Omental fat pad (tissue), 4 donors: Measurements from ENCODE around the gene PSPN. TPM values are rescaled to one million over a fixed set of nuclear protein-coding genes. Genes with fewer than 3 reads are reported as not detected.

Experiments used
- ATAC-seq: fragments of 150-250 bp; one replicate; pipeline ENCODE4 v1.9.1; 2016; ENCODE audit warnings: mild to moderate bottlenecking, moderate library complexity; ENCODE audit not compliant: low FRiP score
- DNase-seq: peaks from one replicate; pipeline ENCODE4 v3.0.0-alpha.2; 2019; ENCODE audit warnings: low spot score
- total RNA-seq, 4 donors: library from RNA; depleted of rRNA; stranded (reverse); fragments of >200 nt; gene quantifications; one replicate each; pipeline ENCODE4 v1.1.0, GENCODE V29; 2016
- TF ChIP-seq, protein P1 (sequence below), 3 donors: fragments of 450-650 bp; IDR thresholded peaks; one replicate each; pipeline ENCODE4 v1.5.1; 2016 to 2017; ENCODE audit warnings: antibody characterized with exemption in 3 of 3, mild to moderate bottlenecking in 3 of 3, moderate library complexity in 2 of 3

Gene PSPN
- total RNA-seq, 4 donors from 2014 or later: 0.47 to 1.0 (median 0.65) TPM

DNA sequence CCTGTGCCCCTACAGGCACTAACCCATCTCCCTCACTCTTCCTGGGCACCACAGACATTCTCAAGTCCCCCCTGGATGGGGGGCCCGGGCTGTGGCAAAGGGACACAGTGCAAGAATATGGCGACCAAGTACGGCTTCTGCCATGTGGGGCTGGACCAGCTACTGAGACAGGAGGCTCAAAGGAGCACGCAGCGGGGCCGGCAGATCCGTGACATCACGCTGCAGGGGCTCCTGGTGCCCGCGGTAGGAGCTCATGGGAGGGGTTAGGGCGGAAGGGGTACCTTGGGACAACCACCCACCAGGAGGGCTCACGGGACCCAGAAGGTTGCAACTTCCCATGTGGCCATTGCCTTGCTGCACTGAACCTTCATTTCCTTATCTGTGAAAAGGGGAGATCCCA, 20.6 kb upstream of the PSPN start:
- TF ChIP-seq, protein P1, sequence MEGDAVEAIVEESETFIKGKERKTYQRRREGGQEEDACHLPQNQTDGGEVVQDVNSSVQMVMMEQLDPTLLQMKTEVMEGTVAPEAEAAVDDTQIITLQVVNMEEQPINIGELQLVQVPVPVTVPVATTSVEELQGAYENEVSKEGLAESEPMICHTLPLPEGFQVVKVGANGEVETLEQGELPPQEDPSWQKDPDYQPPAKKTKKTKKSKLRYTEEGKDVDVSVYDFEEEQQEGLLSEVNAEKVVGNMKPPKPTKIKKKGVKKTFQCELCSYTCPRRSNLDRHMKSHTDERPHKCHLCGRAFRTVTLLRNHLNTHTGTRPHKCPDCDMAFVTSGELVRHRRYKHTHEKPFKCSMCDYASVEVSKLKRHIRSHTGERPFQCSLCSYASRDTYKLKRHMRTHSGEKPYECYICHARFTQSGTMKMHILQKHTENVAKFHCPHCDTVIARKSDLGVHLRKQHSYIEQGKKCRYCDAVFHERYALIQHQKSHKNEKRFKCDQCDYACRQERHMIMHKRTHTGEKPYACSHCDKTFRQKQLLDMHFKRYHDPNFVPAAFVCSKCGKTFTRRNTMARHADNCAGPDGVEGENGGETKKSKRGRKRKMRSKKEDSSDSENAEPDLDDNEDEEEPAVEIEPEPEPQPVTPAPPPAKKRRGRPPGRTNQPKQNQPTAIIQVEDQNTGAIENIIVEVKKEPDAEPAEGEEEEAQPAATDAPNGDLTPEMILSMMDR (IDR thresholded peaks at IDR 0.05): no peak
- DNase-seq: no peak
- ATAC-seq: no peak

DNA sequence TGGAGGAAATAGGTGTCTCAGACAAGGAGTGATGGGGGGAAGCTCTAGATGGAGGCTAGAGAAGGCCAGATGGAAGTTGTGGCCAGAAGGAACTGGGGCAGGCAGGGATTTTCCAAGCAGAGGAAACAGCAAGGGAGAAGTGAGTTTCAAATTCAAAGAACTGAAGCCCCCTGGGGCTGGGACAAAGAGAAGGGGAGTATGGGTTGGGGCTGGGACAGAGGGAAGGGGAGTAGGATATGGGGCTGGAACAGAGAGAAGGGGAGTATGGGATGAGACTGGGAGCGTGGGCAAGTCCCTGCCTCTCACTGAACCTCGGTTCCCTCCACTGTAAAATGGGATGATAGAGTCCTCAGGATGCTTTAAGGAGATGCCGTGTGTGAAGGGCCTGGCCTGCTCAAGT, 19.1 kb upstream of the PSPN start:
- TF ChIP-seq, protein P1 (IDR thresholded peaks at IDR 0.05): no peak
- ATAC-seq: no peak
- DNase-seq: no peak

DNA sequence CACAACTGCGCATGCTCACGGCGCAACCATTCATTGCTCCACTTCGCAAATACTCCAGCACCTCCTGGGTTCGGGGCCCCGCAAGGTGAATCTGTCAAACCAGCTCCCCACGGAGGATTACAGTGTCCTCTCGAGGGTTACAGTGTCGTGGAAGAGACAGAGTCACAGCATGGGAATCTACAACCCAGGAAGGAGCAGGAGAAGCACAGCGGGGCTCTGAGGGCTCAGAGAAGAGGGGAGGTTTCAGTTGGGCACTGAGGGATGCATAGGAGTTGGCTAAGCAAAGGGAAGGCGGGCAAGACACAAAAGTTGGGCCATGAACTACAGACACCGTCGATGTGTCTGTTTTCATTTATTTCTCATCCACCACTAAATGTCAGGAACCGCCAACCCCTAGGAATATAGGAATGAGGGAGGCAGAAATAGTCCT, 18.3 kb upstream of the PSPN start:
- TF ChIP-seq, protein P1 (IDR thresholded peaks at IDR 0.05): no peak
- DNase-seq (no peak), ATAC-seq (no peak)

DNA sequence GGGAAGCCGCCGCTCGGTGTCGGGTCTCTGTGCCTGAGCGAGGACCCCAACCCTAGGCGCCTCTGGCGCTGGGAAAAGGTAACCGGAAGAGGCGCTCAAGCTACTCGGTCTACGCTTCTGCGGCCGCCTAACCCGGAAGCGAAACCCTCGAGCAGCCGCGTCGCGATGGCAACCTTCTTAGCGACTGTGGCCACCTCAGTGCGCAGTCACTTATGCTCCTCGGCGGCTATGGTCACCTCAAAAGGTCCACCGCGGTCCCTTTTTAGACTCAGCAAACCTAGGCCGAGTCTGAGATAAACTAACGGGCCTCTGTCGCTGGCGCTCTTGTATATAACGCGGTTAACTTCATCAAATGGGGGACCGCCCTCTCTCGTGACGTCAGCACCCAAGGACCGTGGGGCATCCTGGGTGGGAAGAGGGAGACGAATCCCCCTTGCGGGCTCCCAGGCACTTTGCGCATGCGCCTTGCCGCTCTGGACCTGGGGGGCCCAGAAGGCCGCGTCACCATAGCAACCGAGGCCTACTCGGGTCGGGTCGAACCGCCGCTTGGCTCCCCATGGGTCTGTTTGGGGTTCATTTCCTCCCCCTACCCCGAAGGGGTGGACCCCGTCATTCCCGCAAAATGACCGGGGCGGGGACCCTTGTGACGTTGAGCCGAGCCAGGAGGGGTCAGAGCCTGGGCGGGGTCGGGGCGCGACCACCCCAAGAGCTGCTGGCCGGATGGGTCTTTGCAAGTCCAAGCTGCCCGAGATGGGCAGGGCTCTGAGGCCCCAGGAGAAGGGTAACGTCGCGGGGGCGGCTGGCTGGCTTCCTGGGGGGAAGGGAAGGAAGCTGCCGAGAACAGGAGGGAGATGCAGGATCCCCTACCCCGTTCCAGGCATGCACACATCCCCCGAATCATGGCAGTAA, 17.6 kb upstream of the PSPN start, which contains the start of gene GTF2F1:
GTF2F1 (minus strand) TSS at position 91 of the 909 bp plus-strand sequence. CDS start 169 bp downstream, outside the sequence.
- peak; percentile 84 for DNase-seq
- TF ChIP-seq, protein P1 (IDR thresholded peaks at IDR 0.05): no peak

DNA sequence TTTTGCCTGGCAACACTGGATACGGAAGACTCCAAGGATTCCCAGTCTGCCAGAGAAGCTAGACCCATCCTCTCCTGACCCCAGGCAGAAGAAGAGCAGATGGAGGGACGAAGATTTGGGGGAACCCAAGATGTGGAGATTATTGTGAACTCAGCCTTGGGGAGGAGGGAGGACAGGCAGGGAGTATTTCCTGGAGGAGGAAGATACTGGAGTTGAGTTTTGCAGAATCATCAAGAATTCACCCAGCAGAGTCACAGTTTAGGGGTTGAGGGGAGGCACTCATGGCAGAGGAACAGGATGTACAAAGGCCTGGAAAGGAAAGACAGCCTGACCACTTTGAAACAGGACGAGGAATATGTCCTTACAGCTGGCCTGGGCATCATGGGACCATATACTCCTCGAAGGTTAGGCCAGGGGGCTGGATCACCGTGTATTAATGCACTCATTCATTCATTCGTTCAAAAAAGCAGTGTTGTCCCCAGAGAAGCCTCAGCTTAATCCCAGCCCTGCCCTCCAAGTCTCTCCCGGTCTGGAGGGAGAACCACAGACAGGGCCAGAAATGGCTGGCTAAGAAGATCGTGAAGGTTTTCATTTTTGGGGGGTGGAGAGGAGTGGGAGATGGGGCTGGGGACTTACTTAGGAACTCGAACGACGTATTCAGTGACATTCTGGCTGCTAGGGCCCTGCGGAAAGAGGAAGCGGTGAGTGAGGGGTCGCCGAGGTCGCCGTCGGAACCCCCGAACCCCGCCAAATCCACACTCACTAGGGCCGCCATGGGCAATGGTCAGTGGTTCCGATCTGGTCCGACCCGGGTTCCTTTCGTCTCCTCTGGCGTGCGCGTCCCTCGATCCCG, 16.7 kb upstream of the PSPN start:
- ATAC-seq: no peak
- no peak for DNase-seq
- TF ChIP-seq, protein P1 (IDR thresholded peaks at IDR 0.05): no peak

More for the DNA sequence above, 17.6 kb upstream of the PSPN start, which contains the start of gene GTF2F1:
- peak; percentile 89 for ATAC-seq

DNA sequence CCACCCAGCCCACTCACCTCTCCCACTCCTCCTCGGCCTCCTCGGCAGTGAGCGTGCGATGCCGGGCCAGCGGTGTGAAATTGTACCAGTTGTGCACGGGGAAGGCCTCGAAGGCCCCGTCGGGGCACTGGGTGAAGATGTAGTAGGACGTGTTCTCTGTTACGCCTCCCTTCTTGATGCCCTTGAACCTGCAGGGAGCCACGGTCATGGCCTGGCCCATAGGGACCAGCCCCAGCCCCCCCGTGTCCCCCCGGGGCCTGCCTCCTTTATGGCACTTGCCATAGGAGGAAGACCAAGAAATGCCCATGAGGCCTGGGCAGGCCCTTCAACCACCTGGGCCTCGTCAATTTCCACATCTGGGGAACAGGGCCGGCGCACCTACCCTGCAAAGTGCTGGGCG, 11.6 kb upstream of the PSPN start:
- DNase-seq (no peak), ATAC-seq (no peak)
- TF ChIP-seq, protein P1 (IDR thresholded peaks at IDR 0.05): no peak
